Activated CD4-positive, alpha-beta T cell treated with anti-CD3 and anti-CD28 coated beads, Interleukin-2, amount 10 ng/mL, durations not matched to agents 24 days and 14 days (primary cell): ENCODE measurements around the gene INPP4B. TPM values are rescaled to one million over a fixed set of nuclear protein-coding genes. Genes with fewer than 3 reads are reported as not detected.

Source experiments
- DNase-seq: peaks from one replicate; pipeline ENCODE4 v3.0.0; 2022
- H3K27ac Mint-ChIP-seq: one replicate; pipeline ENCODE4 v1.8.0; 2022; ENCODE audit warnings: mild to moderate bottlenecking, mixed read lengths
- H3K27me3 Mint-ChIP-seq: one replicate; pipeline ENCODE4 v1.8.0; 2022; ENCODE audit warnings: mixed read lengths
- H3K36me3 Mint-ChIP-seq: one replicate; pipeline ENCODE4 v1.8.0; 2022; ENCODE audit warnings: low read depth, mild to moderate bottlenecking, mixed read lengths
- H3K4me1 Mint-ChIP-seq: one replicate; pipeline ENCODE4 v1.8.0; 2021; ENCODE audit warnings: mixed read lengths
- H3K4me3 Mint-ChIP-seq: one replicate; pipeline ENCODE4 v1.8.0; 2022; ENCODE audit warnings: mild to moderate bottlenecking, moderate library complexity, mixed read lengths
- H3K9me3 Mint-ChIP-seq: one replicate; pipeline ENCODE4 v1.8.0; 2021; ENCODE audit warnings: mixed read lengths
- intact Hi-C: fragments of 100-400 bp; cut with micrococcal nuclease; formaldehyde crosslinking; loops from one replicate; pipeline ENCODE4 v1.15.1; 2023
- total RNA-seq: library from RNA; stranded (reverse); gene quantifications from 2 replicates; pipeline ENCODE4 v1.2.3, GENCODE V29; 2022

The INPP4B gene
- total RNA-seq, 1 donor from 2014 or later = 42.5 TPM

GRCh38 chr4:142752202-142752786, 93.8 kb downstream of the INPP4B start:
- no peak for DNase-seq
- Mint-ChIP-seq H3K9me3 (peaks cover 5% of the 10 kb centered on the region), H3K27ac (no peak overlapping the region), H3K4me1 (no peaks in the 10 kb centered on the region), H3K27me3 (no peaks in the 10 kb centered on the region), H3K4me3 (no peak overlapping the region), H3K36me3 (no peaks in the 10 kb centered on the region)
- intact Hi-C loops = no loop called here

- Mint-ChIP-seq H3K9me3 (peaks cover 26% of the 10 kb centered on the region), H3K27ac (no peak overlapping the region), H3K36me3 (peaks cover 2% of the 10 kb centered on the region), H3K27me3 (no peaks in the 10 kb centered on the region), H3K4me1 (no peaks in the 10 kb centered on the region), H3K4me3 (no peak overlapping the region)
- intact Hi-C loops = no loop called here
- DNase-seq = no peak
Observed at GRCh38 chr4:142743121-142743825, 102.8 kb downstream of the INPP4B start.

GRCh38 chr4:142741995-142742394, 104.1 kb downstream of the INPP4B start:
- no peak for DNase-seq
- no peaks in the 10 kb centered on the region for H3K27me3 Mint-ChIP-seq
- intact Hi-C loops = no loop called here

GRCh38 chr4:142728233-142728632, 117.9 kb downstream of the INPP4B start:
- intact Hi-C loops = no loop called here
- Mint-ChIP-seq H3K9me3 (no peaks in the 10 kb centered on the region), H3K36me3 (no peaks in the 10 kb centered on the region), H3K4me1 (no peaks in the 10 kb centered on the region), H3K27ac (no peak overlapping the region), H3K4me3 (no peak overlapping the region), H3K27me3 (no peaks in the 10 kb centered on the region)
- DNase-seq = no peak

More at GRCh38 chr4:142741995-142742394, 104.1 kb downstream of the INPP4B start:
- Mint-ChIP-seq H3K9me3 (peaks cover 26% of the 10 kb centered on the region), H3K4me1 (no peaks in the 10 kb centered on the region), H3K36me3 (peaks cover 2% of the 10 kb centered on the region), H3K27ac (no peak overlapping the region), H3K4me3 (no peak overlapping the region)

GRCh38 chr4:142727149-142727548, 119.0 kb downstream of the INPP4B start:
- Mint-ChIP-seq H3K36me3 (no peaks in the 10 kb centered on the region), H3K27me3 (no peaks in the 10 kb centered on the region), H3K9me3 (no peaks in the 10 kb centered on the region), H3K4me3 (no peak overlapping the region), H3K27ac (no peak overlapping the region), H3K4me1 (peaks cover under 1% of the 10 kb centered on the region)
- DNase-seq = no peak
- intact Hi-C loops = no loop called here

GRCh38 chr4:142725886-142726285, 120.2 kb downstream of the INPP4B start:
- Mint-ChIP-seq H3K27me3 (no peaks in the 10 kb centered on the region), H3K4me3 (no peak overlapping the region), H3K9me3 (no peaks in the 10 kb centered on the region), H3K36me3 (no peaks in the 10 kb centered on the region), H3K27ac (no peak overlapping the region), H3K4me1 (peaks cover 2% of the 10 kb centered on the region)
- intact Hi-C loops = no loop called here
- no peak for DNase-seq

- Mint-ChIP-seq H3K4me1 (peaks cover 6% of the 10 kb centered on the region), H3K9me3 (peaks cover 4% of the 10 kb centered on the region), H3K27me3 (no peaks in the 10 kb centered on the region), H3K4me3 (no peak overlapping the region), H3K36me3 (peaks cover 2% of the 10 kb centered on the region), H3K27ac (no peak overlapping the region)
- no peak for DNase-seq
- intact Hi-C loops = loop anchor here (2.0 kb wide), 2 partner anchors 126 to 438 kb away; partner anchors contain the start of gene INPP4B
Observed at GRCh38 chr4:142721187-142721586, 124.9 kb downstream of the INPP4B start.

- Mint-ChIP-seq H3K36me3 (peaks cover 2% of the 10 kb centered on the region), H3K4me1 (peaks cover 11% of the 10 kb centered on the region), H3K9me3 (peaks cover 4% of the 10 kb centered on the region), H3K27me3 (no peaks in the 10 kb centered on the region), H3K4me3 (no peak overlapping the region), H3K27ac (no peak overlapping the region)
- peak; percentile 67 for DNase-seq
- intact Hi-C loops = loop anchor here (1.0 to 2.0 kb wide), 5 partner anchors 127 to 593 kb away; partner anchors contain the start of gene INPP4B
Observed at GRCh38 chr4:142719854-142720541, 126.1 kb downstream of the INPP4B start.

GRCh38 chr4:142718981-142719380, 127.1 kb downstream of the INPP4B start:
- no peaks in the 10 kb centered on the region for H3K27me3 Mint-ChIP-seq
- intact Hi-C loops = no loop called here
- peaks cover 4% of the 10 kb centered on the region for H3K9me3 Mint-ChIP-seq

GRCh38 chr4:142715727-142716126, 130.4 kb downstream of the INPP4B start:
- no peak overlapping the region for H3K27ac Mint-ChIP-seq
- intact Hi-C loops = no loop called here

More at GRCh38 chr4:142718981-142719380, 127.1 kb downstream of the INPP4B start:
- Mint-ChIP-seq H3K27ac (no peak overlapping the region), H3K4me1 (peaks cover 15% of the 10 kb centered on the region), H3K36me3 (peaks cover 4% of the 10 kb centered on the region), H3K4me3 (no peak overlapping the region)
- no peak for DNase-seq

GRCh38 chr4:142713282-142714030, 132.6 kb downstream of the INPP4B start:
- Mint-ChIP-seq H3K27ac (peak overlapping the region; percentile 57), H3K9me3 (peaks cover 28% of the 10 kb centered on the region), H3K4me1 (peaks cover 41% of the 10 kb centered on the region), H3K4me3 (peak overlapping the region; percentile 44), H3K27me3 (no peaks in the 10 kb centered on the region), H3K36me3 (peaks cover 27% of the 10 kb centered on the region)
- no peak for DNase-seq
- intact Hi-C loops = loop anchor here (2.0 to 5.0 kb wide), 3 partner anchors 146 to 306 kb away; no protein-coding TSS in a partner anchor

More at GRCh38 chr4:142715727-142716126, 130.4 kb downstream of the INPP4B start:
- no peak for DNase-seq
- Mint-ChIP-seq H3K4me1 (peaks cover 33% of the 10 kb centered on the region), H3K36me3 (peaks cover 15% of the 10 kb centered on the region), H3K9me3 (peaks cover 19% of the 10 kb centered on the region), H3K4me3 (no peak overlapping the region), H3K27me3 (no peaks in the 10 kb centered on the region)

GRCh38 chr4:142708231-142708630, 137.9 kb downstream of the INPP4B start:
- H3K4me1 Mint-ChIP-seq = peaks cover 27% of the 10 kb centered on the region
- H3K36me3 Mint-ChIP-seq = peaks cover 21% of the 10 kb centered on the region
- no peaks in the 10 kb centered on the region for H3K27me3 Mint-ChIP-seq
- DNase-seq = no peak
- intact Hi-C loops = no loop called here
- H3K27ac Mint-ChIP-seq = no peak overlapping the region
- H3K9me3 Mint-ChIP-seq = peaks cover 28% of the 10 kb centered on the region
- no peak overlapping the region for H3K4me3 Mint-ChIP-seq

- peaks cover 20% of the 10 kb centered on the region for H3K9me3 Mint-ChIP-seq
- H3K27me3 Mint-ChIP-seq = no peaks in the 10 kb centered on the region
- peaks cover 23% of the 10 kb centered on the region for H3K4me1 Mint-ChIP-seq
- H3K4me3 Mint-ChIP-seq = no peak overlapping the region
- no peak overlapping the region for H3K27ac Mint-ChIP-seq
- intact Hi-C loops = no loop called here
- DNase-seq = no peak
- H3K36me3 Mint-ChIP-seq = peaks cover 14% of the 10 kb centered on the region
Observed at GRCh38 chr4:142707401-142707800, 138.7 kb downstream of the INPP4B start.
